GM18502 (cell line): ENCODE results near the gene MOV10L1.
"Not testable (repeated sequence)": the region's sequence is repeated elsewhere in the genome, so short reads cannot be mapped to it uniquely, and the experiment has no call there.

Experiments
- ATAC-seq: cut with Tn5 transposase; IDR thresholded peaks from one replicate; pipeline ENCODE4 v1.9.1; 2021; ENCODE audit warnings: mild to moderate bottlenecking; ENCODE audit not compliant: unreplicated experiment, poor library complexity

Gene MOV10L1

GRCh38 chr22:50076646-50077535, 12.9 kb upstream of the MOV10L1 start:
- ATAC-seq: no peak

- ATAC-seq: no peak
Measured at GRCh38 chr22:50078246-50078645, 11.6 kb upstream of the MOV10L1 start.

GRCh38 chr22:50078761-50079160, 11.0 kb upstream of the MOV10L1 start:
- ATAC-seq: no peak

GRCh38 chr22:50080077-50080465, 9.7 kb upstream of the MOV10L1 start:
- ATAC-seq: no peak

GRCh38 chr22:50081426-50082196, 8.2 kb upstream of the MOV10L1 start:
- ATAC-seq: no peak

- ATAC-seq: no peak
Measured at GRCh38 chr22:50082197-50082715, 7.5 kb upstream of the MOV10L1 start.

- no peak for ATAC-seq
Measured at GRCh38 chr22:50082961-50083461, 6.8 kb upstream of the MOV10L1 start.

- no peak for ATAC-seq
Measured at GRCh38 chr22:50083462-50084079, 6.2 kb upstream of the MOV10L1 start.

- no peak for ATAC-seq
Measured at GRCh38 chr22:50084080-50084477, 5.7 kb upstream of the MOV10L1 start.

- no peak for ATAC-seq
Measured at GRCh38 chr22:50084614-50085021, 5.2 kb upstream of the MOV10L1 start.

- ATAC-seq: no peak
Measured at GRCh38 chr22:50085211-50085972, 4.4 kb upstream of the MOV10L1 start, which contains the start of gene MLC1. TSS of gene MLC1 (minus strand) at chr22:50085426. CDS start at chr22:50084902, 524 bp downstream.

GRCh38 chr22:50086526-50086925, 3.3 kb upstream of the MOV10L1 start:
- ATAC-seq: no peak

- not testable (repeated sequence) for ATAC-seq
Measured at GRCh38 chr22:50086975-50087374, 2.8 kb upstream of the MOV10L1 start.

- no peak for ATAC-seq
Measured at GRCh38 chr22:50087646-50088045, 2.2 kb upstream of the MOV10L1 start.

GRCh38 chr22:50088096-50088495, 1.7 kb upstream of the MOV10L1 start:
- no peak for ATAC-seq

GRCh38 chr22:50089231-50089630, 575 bp upstream of the MOV10L1 start:
- no peak for ATAC-seq

- ATAC-seq: no peak
Measured at GRCh38 chr22:50090412-50090714, 557 bp downstream of the MOV10L1 start.

GRCh38 chr22:50091092-50091768, 1.4 kb downstream of the MOV10L1 start:
- ATAC-seq: no peak

GRCh38 chr22:50092342-50092741, 2.5 kb downstream of the MOV10L1 start:
- ATAC-seq: no peak
